Endometrial microvascular endothelial cells (primary cell): ENCODE measurements around the gene TUFT1. TPM values are rescaled to one million over a fixed set of nuclear protein-coding genes. Genes with fewer than 3 reads are reported as not detected.
"Not testable (repeated sequence)": the region's sequence is repeated elsewhere in the genome, so short reads cannot be mapped to it uniquely, and the experiment has no call there.

Experiments
- in situ Hi-C: cut with HindIII; loops from 2 replicates; pipeline ENCODE4 v1.10.0; 2017; ENCODE audit warnings: low sequenced_read_pairs, low pct_unique_long_range_greater_than_20kb; ENCODE audit errors: inconsistent ontology term
- total RNA-seq: library from RNA; depleted of rRNA; stranded (reverse); fragments of >200 nt; gene quantifications from one replicate; pipeline ENCODE4 v1.2.3, GENCODE V29; 2015; ENCODE audit errors: inconsistent ontology term

TUFT1 gene
- total RNA-seq, 1 donor from 2014 or later, result 4.3 TPM

GRCh38 chr1:151511636-151512215, 28.4 kb upstream of the TUFT1 start:
- in situ Hi-C loops, result no loop called here

GRCh38 chr1:151512326-151512725, 27.8 kb upstream of the TUFT1 start:
- in situ Hi-C loops, result no loop called here

- in situ Hi-C loops, result no loop called here
Observed at GRCh38 chr1:151512801-151513625, 27.1 kb upstream of the TUFT1 start.

GRCh38 chr1:151513626-151514121, 26.4 kb upstream of the TUFT1 start:
- in situ Hi-C loops, result no loop called here

- in situ Hi-C loops, result no loop called here
Observed at GRCh38 chr1:151514366-151514765, 25.7 kb upstream of the TUFT1 start.

- in situ Hi-C loops, result no loop called here
Observed at GRCh38 chr1:151515265-151515664, 24.8 kb upstream of the TUFT1 start.

- in situ Hi-C loops, result no loop called here
Observed at GRCh38 chr1:151516031-151516511, 24.0 kb upstream of the TUFT1 start.

GRCh38 chr1:151518431-151518830, 21.7 kb upstream of the TUFT1 start:
- in situ Hi-C loops, result no loop called here

- in situ Hi-C loops, result no loop called here
Observed at GRCh38 chr1:151518936-151519335, 21.2 kb upstream of the TUFT1 start.

GRCh38 chr1:151519667-151520066, 20.4 kb upstream of the TUFT1 start:
- in situ Hi-C loops, result no loop called here

GRCh38 chr1:151520359-151520758, 19.8 kb upstream of the TUFT1 start:
- in situ Hi-C loops, result no loop called here

- in situ Hi-C loops, result not testable (repeated sequence)
Observed at GRCh38 chr1:151522427-151522826, 17.7 kb upstream of the TUFT1 start.

GRCh38 chr1:151523326-151523725, 16.8 kb upstream of the TUFT1 start:
- in situ Hi-C loops, result no loop called here

- in situ Hi-C loops, result no loop called here
Observed at GRCh38 chr1:151524736-151525135, 15.4 kb upstream of the TUFT1 start.

GRCh38 chr1:151526735-151527525, 13.2 kb upstream of the TUFT1 start:
- in situ Hi-C loops, result no loop called here

- in situ Hi-C loops, result no loop called here
Observed at GRCh38 chr1:151529211-151529702, 10.9 kb upstream of the TUFT1 start.

- in situ Hi-C loops, result no loop called here
Observed at GRCh38 chr1:151529781-151530180, 10.3 kb upstream of the TUFT1 start.

GRCh38 chr1:151530461-151530860, 9.6 kb upstream of the TUFT1 start:
- in situ Hi-C loops, result no loop called here

GRCh38 chr1:151533870-151534269, 6.2 kb upstream of the TUFT1 start:
- in situ Hi-C loops, result no loop called here
